Pancreas (tissue), 10 donors: Measurements from ENCODE around the gene PFDN4. TPM values are rescaled to one million over a fixed set of nuclear protein-coding genes. Genes with fewer than 3 reads are reported as not detected.

ENCODE experiments used
- ATAC-seq, 4 donors: fragments of 200-7000 bp; cut with Tn5 transposase; one replicate each; pipeline versions ENCODE4 v1.8.0 to v1.9.1; 2020; ENCODE audit warnings: mild to moderate bottlenecking in 4 of 4, moderate library complexity in 4 of 4
- DNase-seq, 6 donors: peaks; one replicate each; pipeline ENCODE4 v3.0.0-alpha.2; 2020
- FAIRE-seq: peaks from 2 replicates; lab custom pipeline; 2012; peaks lifted over from hg19 to GRCh38; lab: Jason Lieb, UNC
- H3K27ac ChIP-seq, 4 donors: fragments of 200-600 bp; sonication (generic); 1 replicate in 3 of 4; 2 replicates in 1 of 4; pipeline versions ENCODE4 v1.5.0 to v1.8.0; 2020
- H3K27me3 ChIP-seq, 4 donors: fragments of 200-600 bp; one replicate each; pipeline ENCODE4 v1.8.0; 2021
- H3K36me3 ChIP-seq, 3 donors: fragments of 200-600 bp; sonication (generic) in 1 of 3; one replicate each; pipeline versions ENCODE4 v1.5.0 to v1.8.0; 2020 to 2021
- H3K4me1 ChIP-seq, 3 donors: fragments of 200-600 bp; one replicate each; pipeline ENCODE4 v1.8.0; 2021
- H3K4me3 ChIP-seq, 4 donors: fragments of 200-600 bp; sonication (generic) in 2 of 4; one replicate each; pipeline versions ENCODE4 v1.5.0 to v1.8.0; 2020 to 2021
- H3K9me3 ChIP-seq, 4 donors: fragments of 200-600 bp; one replicate each; pipeline ENCODE4 v1.8.0; 2021
- WGBS, 2 donors: extraction: QIAGEN DNeasy Blood & Tissue Kit; methylation state at CpG; one replicate each; pipeline ENCODE4 v1.1.7; 2013; 5-methylcytosine and 5-hydroxymethylcytosine counted together
- intact Hi-C, 3 donors: fragments of 100-400 bp; cut with DNase I; formaldehyde crosslinking; loops; one replicate each; pipeline versions ENCODE4 v1.11.1 to v1.14.2; 2022
- polyA plus RNA-seq, 2 donors: library from polyadenylated mRNA; stranded (reverse); fragments of 200-250 nt; gene quantifications; one replicate each; pipeline ENCODE4 v1.2.3, GENCODE V29; 2013
- total RNA-seq, 6 donors: library from RNA; stranded (reverse); fragmentation: NEBNext Ultra II Directional in 4 of 6; extraction: Animal tissue kit (Norgen Biotek cat#: 25700) in 4 of 6; gene quantifications; one replicate each; pipeline versions ENCODE4 v1.2.1 to v1.2.4, GENCODE V29; 2021 to 2023
- TF ChIP-seq, protein P1 (sequence below), 4 donors: fragments of 200-600 bp; sonication (generic) in 3 of 4; IDR thresholded peaks; one replicate each; pipeline versions ENCODE4 v1.5.0 to v1.8.0; 2021; ENCODE audit warnings: antibody characterized with exemption in 4 of 4
- donor health status: healthy with polysubstance abuse.
- donor health status: DM: no; HTN: no; CAD: no; lungs with moderate emphysema.
- donor health status: DM: no; HTN: no; CAD: no.
- donor health status: control.
- donor health status: control.
- donor health status: Bipolar disorder and iron deficiency.
- donor health status: DM: yes; HTN: yes; CAD: no.
- donor health status: DM: no; HTN: no; CAD: no.
- donor health status: DM: no; HTN: no; CAD: no.
- donor health status: DM: yes; HTN: yes; CAD: no.

Gene PFDN4
- total and polyA plus RNA-seq, 8 donors: 7.7 to 32.9 (median 10.5) TPM

GRCh38 chr20:54193817-54194216 lies 14.1 kb upstream of the PFDN4 start:
- WGBS, 2 donors: 51 to 63% methylated on average over 5 of the region's 5 CpGs
- intact Hi-C loops: loop anchor here in 1 of 3 donors (10.0 kb wide), 1 partner anchor 89 kb away; no protein-coding TSS in a partner anchor
- FAIRE-seq: no peak

GRCh38 chr20:54194724-54195438 lies 13.0 kb upstream of the PFDN4 start:
- no peak for DNase-seq
- ATAC-seq: no peak
- Histone ChIP-seq H3K9me3 (no peaks in the 10 kb centered on the region), H3K27ac (no peak overlapping the region), H3K4me3 (no peak overlapping the region), H3K27me3 (no peaks in the 10 kb centered on the region), H3K4me1 (no peaks in the 10 kb centered on the region), H3K36me3 (no peaks in the 10 kb centered on the region)
- intact Hi-C loops: loop anchor here in 2 of 3 donors (5.0 to 10.0 kb wide), 2 partner anchors 90 to 98 kb away; no protein-coding TSS in a partner anchor
- TF ChIP-seq, protein P1, sequence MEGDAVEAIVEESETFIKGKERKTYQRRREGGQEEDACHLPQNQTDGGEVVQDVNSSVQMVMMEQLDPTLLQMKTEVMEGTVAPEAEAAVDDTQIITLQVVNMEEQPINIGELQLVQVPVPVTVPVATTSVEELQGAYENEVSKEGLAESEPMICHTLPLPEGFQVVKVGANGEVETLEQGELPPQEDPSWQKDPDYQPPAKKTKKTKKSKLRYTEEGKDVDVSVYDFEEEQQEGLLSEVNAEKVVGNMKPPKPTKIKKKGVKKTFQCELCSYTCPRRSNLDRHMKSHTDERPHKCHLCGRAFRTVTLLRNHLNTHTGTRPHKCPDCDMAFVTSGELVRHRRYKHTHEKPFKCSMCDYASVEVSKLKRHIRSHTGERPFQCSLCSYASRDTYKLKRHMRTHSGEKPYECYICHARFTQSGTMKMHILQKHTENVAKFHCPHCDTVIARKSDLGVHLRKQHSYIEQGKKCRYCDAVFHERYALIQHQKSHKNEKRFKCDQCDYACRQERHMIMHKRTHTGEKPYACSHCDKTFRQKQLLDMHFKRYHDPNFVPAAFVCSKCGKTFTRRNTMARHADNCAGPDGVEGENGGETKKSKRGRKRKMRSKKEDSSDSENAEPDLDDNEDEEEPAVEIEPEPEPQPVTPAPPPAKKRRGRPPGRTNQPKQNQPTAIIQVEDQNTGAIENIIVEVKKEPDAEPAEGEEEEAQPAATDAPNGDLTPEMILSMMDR (IDR thresholded peaks at IDR 0.05): no peak
- FAIRE-seq: no peak
- WGBS, 2 donors: 48 to 57% methylated on average over 11 of the region's 11 CpGs

More at GRCh38 chr20:54193817-54194216, 14.1 kb upstream of the PFDN4 start:
- DNase-seq: no peak
- Histone ChIP-seq H3K36me3 (no peaks in the 10 kb centered on the region), H3K4me1 (no peaks in the 10 kb centered on the region), H3K4me3 (no peak overlapping the region), H3K27ac (no peak overlapping the region), H3K9me3 (no peaks in the 10 kb centered on the region), H3K27me3 (no peaks in the 10 kb centered on the region)
- ATAC-seq: no peak
- TF ChIP-seq, protein P1 (IDR thresholded peaks at IDR 0.05): no peak

GRCh38 chr20:54195483-54196472 lies 12.1 kb upstream of the PFDN4 start:
- H3K27ac ChIP-seq: no peak overlapping the region
- H3K4me1 ChIP-seq: no peaks in the 10 kb centered on the region
- ATAC-seq: no peak
- no peak for FAIRE-seq
- H3K4me3 ChIP-seq: no peak overlapping the region
- intact Hi-C loops: loop anchor here in 2 of 3 donors (5.0 to 10.0 kb wide), 2 partner anchors 91 to 98 kb away; no protein-coding TSS in a partner anchor
- WGBS, 2 donors: 69 to 77% methylated on average over 13 of the region's 13 CpGs
- DNase-seq: no peak
- H3K9me3 ChIP-seq: no peaks in the 10 kb centered on the region
- H3K27me3 ChIP-seq: no peaks in the 10 kb centered on the region
- H3K36me3 ChIP-seq: no peaks in the 10 kb centered on the region
- TF ChIP-seq, protein P1 (IDR thresholded peaks at IDR 0.05): no peak

- H3K27ac ChIP-seq: no peak overlapping the region
- WGBS, 2 donors: 72 to 76% methylated on average over 13 of the region's 13 CpGs
- no peak for FAIRE-seq
- H3K36me3 ChIP-seq: no peaks in the 10 kb centered on the region
- no peak for DNase-seq
- intact Hi-C loops: loop anchor here in 2 of 3 donors (5.0 to 10.0 kb wide), 2 partner anchors 93 to 101 kb away; no protein-coding TSS in a partner anchor
- no peak overlapping the region for H3K4me3 ChIP-seq
- no peaks in the 10 kb centered on the region for H3K4me1 ChIP-seq
- no peaks in the 10 kb centered on the region for H3K27me3 ChIP-seq
- no peaks in the 10 kb centered on the region for H3K9me3 ChIP-seq
- TF ChIP-seq, protein P1 (IDR thresholded peaks at IDR 0.05): no peak
- ATAC-seq: no peak
Measured at GRCh38 chr20:54197621-54198604, 10.0 kb upstream of the PFDN4 start.
